GM20431 (cell line): ENCODE data around the gene BFSP1.

ENCODE experiments used
- in situ Hi-C: fragments of 300-500 bp; cut with MseI, MboI; formaldehyde crosslinking; loops from one replicate; pipeline ENCODE4 v1.15.0; 2020; ENCODE audit warnings: low sequenced_read_pairs; ENCODE audit not compliant: unreplicated experiment

BFSP1 gene

DNA sequence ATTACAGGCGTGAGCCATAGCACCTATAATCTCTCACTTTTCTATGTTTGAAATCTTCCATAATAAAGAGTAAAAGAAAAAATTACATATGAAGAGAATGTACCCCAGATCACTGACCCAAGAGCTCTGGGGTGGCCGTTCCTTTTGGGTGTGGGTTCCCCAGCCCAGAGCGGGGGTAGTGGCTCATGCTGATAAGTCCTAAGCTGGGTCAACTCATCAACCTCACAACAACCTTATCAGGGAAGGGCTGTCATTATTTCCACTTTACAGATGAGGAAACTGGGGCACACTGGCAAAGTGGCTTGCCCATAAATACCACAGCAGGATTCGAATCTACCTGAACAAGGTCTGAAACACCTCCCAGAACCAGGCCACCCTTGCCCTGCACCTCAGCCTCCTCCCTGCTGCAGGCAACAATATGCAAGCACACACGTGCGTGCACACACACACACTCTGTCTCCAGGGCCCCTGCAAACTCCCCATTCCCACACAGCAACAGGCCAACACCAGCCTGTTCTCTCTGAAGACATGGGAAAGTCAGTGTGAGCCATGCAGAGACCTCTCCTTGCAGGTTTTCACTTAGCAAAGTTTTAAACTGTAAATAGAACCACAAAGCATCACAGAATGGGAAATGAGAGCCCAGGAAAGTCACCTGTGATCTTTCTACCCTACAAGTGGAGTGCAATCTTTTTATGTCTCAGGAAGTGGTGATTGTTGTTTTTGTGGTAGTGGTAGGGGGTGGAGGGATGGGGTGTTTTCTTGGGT is 27.7 kb downstream of the BFSP1 start:
- in situ Hi-C loops, result no loop called here

DNA sequence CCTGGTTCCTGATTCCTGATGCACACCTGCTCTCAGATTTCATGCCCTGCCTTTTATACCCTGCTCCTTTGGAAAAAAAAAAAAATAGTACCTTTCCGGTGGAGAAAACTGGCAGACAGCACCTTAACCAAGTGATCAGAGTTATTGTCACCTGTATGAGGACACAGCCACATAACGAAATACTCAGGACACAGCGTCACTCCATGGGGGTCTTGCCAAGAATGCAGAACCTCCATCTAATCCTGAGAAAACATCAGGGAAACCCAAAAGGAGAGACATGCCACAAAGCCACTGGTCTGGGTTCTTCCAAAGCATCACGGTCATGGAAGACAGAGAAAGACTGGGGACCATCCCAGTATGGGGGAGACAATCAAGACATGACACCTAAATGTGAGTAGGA is 29.1 kb downstream of the BFSP1 start:
- in situ Hi-C loops, result no loop called here

DNA sequence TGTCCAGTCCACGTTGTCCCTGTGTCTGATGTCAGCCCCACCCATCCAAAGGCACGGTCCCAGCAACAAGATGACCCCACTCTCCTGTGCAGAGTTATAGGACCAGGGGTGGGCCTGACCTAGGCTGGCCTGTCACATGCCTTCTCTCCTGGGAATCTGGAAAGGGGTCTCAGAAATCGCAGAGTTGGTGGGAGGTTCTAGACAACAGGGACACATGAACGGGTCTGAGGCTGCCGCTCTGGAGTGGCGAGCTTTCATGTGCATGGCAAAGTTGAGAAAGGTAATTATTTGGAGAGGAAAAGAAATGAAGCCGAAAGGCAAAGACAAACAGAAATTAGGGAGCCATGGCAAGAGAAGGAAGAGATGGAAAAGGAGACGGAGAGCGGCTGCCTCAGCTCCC is 29.5 kb downstream of the BFSP1 start:
- in situ Hi-C loops, result no loop called here

DNA sequence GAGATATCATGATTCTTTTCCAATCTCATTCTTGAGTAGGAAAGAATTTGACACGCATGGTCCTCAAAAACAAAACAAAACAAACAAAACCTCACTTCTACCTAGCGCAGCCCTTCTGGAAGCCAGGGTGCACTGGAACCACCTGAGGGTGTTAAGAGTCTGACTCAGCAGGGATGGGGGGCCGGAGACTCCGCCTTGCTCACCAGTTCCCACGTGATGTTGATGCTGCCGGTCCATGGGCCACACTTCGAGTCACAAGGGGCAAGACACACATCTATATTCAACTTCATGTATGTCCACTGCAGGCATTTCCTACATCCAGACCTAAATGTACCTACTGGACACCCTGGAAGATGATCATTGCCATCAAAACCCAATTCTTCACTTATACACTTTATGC is 30.4 kb downstream of the BFSP1 start:
- in situ Hi-C loops, result no loop called here

DNA sequence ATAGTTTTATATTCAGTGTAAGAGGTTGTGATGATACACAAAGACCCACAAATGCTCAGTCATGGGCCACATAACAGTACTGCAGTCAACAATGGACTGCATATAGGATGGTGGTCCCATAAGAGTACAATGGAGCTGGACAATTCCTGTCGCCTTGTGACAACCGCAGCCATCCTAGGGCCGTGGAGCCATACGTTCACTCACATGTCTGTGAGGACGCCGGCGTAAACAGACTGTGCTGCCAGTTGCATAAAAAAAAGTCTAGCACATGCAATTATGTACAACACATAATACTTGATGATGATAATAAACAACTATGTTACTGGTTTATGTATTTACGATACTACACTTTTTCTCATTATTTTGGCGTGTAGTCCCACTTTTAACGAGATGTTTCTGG is 30.9 kb downstream of the BFSP1 start:
- in situ Hi-C loops, result no loop called here

DNA sequence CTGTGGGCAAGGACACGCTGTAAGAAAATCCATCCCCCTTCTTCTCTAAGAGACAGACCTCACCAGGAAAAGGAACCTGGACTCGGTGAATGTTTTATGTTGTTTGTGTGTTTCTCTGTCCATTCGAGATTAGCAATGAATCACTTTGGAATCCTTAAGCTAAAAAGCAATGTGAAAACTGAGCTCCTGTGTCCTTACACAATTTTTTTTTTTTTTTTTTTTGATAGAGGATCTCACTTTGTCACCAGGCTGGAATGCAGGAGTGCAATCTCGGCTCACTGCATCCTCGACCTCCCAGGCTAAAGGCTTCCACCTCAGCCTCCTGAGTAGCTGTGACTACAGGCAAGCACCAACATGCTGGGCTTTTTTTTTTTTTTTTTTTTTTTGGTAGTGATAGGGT is 32.1 kb downstream of the BFSP1 start:
- in situ Hi-C loops, result no loop called here

DNA sequence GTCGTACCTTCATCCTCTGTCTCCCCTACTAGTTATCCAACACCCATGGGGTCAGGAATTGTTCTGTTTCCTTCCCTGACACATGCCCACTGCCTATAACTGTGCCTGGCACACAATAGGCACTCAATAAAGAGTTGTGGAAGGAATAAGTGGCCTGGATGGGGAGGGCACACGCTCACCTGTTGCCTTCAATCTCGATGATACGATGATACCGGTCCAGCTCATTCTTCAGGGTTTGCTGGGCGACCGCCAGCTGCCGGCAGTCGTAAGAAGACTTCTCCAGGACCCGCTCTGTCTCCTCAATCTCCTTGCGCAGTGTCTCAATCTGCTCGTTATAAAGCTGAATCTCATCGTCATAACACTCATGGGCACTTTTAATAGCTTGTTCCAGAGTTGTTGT is 32.5 kb downstream of the BFSP1 start:
- in situ Hi-C loops, result no loop called here

DNA sequence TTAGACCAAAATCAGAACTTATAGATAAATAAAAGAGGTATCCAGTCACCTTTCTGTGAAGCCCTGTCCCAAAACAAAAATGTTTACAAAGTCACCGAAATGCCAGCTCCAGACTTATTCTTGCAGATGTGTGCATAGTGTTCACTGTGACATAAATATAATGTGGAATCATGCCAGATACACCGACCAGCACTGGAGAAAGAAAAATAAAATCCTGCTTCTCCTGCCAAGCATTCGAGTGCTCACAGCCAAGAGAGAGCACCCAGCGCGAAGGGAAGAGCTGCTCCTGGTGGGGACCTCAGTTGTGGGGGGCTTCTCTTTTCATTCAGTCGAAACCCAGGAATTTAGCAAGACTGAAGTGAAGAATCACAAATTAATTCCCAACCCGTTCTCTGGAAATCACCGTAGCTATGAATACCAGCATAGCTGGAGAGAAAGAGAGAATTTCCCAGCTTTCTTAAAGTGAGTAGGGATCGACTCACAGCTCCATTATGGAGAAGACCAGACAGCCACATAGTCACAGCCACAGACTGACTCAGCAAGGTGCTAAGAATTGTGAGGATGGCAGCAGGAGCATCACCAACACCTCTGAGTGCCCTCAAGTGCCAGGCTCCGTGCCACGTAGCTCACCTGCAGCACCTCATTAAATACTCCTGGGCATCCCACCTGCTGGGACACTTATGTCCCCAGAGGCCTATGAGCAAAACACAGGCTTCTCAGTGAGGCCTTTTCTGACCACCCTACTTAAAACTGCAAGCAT is 33.2 kb downstream of the BFSP1 start:
- in situ Hi-C loops, result no loop called here

DNA sequence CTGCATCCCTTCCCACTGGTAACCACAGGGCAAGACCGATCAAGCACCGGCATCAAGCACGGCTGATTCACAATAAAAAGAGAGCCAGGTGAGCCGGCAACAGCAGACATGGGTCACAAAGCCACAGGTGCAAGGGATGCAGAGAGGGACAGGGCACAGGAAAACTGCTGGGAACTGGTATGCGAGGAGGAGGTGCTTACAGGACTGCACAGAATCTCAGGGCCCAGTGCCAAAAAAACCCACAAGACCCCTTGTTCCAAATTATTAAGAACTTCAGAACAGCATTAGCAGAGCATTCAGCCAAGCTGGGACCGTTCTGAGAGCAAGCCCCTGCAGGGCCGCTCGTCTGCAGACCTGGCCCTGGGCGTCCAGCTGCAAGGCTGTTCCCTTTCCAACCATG is 35.4 kb downstream of the BFSP1 start:
- in situ Hi-C loops, result no loop called here

DNA sequence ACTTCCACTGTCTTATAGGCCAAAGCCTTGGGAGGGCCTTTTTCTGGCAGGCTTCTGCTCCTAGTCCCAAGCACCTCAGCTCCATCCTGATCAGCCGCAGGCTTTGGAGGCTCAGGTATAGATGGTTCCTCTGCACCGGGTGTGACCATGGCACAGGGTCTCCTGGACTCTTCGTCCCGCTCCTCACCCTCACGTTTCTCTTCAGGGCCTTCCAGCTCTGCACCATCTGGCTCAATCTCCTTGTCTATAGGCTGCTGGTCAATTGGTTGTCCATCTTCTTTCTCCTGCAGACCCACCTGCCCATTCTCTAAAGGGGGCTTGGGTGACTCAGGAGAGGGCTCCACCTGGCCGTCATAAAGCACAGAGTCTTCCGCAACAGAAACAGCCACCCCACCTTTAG is 37.0 kb downstream of the BFSP1 start:
- in situ Hi-C loops, result no loop called here

DNA sequence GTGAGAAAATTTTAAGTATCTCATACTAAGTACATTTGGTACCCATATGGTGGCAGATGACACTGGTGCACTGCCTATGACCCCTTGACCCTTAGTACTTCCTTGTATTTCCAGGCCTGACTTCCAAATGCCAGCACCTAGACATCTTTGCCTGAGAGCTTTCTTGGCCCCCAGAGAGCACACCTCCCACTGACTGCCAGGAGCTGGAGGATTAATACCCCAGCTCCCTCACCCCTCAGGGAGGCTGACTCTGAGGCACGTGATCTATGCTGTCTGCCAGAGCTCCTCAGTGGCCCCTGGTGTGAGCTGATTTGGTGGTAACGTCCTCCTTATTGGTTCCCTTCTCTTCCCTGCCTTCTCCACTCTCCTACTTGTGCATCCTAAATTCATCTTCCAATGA is 38.0 kb downstream of the BFSP1 start:
- in situ Hi-C loops, result no loop called here

DNA sequence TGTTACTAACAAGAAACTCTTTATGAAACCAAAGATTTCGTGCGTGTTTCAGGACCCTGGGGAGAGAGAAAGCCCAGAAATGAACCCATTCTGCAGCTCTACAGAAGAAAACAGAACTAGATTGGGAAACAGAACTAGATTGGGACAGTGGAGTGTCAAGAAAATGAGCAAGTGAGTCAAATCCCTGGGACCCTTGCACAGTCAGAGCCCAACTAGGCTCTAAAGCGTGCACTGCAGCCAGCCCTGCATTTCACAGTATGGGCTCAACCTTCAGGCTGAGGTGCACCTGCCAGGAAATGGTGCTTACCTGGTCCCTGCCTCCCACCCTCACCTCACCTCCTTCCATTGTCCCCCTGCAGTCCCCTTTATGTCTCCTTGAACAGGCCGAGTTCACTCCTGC is 39.7 kb downstream of the BFSP1 start:
- in situ Hi-C loops, result no loop called here

DNA sequence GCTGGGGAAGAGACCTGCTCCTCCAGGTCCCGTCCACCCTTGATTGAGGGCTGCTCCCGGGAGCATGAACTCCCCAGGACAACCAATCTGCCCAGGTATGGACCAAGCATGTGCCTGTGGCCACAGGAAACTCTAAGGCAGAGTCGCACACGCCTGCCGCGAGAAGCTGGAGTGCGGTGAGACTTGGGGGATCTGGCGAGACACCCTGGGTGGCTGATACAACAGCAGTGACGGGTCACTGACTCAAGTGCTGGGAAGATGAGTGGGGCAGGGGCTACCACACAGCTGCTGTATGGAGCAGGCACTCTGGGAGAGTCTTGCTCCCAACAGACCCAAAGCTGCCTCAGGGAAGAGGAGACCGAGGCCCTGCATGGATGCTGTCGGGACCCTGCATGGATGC is 40.1 kb downstream of the BFSP1 start:
- in situ Hi-C loops, result no loop called here

DNA sequence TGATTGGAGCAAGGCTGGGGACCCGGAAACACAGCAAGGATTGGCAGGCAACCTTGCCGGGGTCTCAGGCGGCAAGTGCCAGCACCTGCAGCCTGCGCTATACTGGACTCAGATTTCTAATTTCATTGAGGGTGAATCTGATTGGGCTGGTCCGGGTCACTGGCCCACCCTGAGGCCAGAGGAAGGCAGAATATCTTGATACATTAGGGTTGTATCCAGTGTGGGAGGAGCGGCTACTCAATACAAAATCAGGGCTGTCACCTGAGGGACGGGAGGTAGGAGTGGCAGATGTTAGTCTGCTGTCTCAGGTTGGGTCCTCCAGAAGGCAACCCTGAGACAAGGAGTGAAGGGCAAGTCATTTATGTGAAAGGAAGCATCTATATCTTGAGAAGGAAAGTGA is 40.7 kb downstream of the BFSP1 start:
- in situ Hi-C loops, result no loop called here

DNA sequence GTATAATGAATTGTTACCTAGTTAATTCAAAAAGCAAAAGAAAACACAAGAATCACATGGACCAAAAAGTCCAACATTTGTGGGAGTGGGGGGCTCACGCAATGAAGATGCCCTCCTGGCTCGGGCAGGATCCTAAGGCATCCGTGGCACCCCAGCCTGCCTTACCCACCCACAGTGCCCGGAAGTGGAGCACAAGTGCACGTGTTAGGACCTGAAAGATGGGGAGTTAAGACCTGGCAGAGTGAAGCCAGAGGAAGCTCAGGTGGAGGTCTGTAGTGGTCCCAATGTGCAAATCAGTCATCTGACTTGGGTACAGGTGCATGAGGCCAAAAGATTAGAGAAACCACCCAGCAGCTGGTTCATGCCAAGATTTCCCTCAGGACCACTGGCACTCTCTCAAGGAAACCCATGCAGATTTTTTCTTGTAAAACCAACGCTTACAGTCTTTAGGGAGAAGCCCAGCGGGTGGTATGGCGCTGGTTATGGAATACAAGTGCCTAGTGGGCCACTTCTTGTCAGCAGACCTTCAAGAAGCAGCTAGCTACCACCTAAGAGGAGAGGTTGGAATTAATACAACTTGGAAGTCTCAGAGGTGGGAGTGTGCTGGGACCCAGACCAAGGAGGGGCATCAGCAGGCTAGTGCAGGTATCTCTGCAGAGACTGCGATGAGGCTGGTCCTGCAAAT is 42.1 kb downstream of the BFSP1 start:
- in situ Hi-C loops, result no loop called here

DNA sequence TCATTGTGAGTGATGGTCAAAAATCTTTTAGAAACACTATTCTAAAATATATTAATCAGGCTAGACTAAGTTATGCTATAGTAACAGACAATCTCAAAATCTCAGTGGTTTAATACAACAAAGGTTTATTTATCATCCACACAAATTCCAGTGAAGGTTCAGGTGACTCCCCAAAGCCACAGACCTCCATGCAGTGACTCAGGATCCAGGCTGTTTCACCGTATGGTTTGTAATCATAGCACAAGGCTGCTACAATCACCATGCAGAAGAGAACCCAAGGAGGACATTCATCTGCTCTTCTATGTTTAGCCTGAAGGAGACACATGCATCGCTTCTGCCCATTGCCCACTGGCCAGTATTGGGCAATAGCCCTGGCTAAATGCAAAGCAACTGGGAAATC is 46.2 kb downstream of the BFSP1 start:
- in situ Hi-C loops, result no loop called here

DNA sequence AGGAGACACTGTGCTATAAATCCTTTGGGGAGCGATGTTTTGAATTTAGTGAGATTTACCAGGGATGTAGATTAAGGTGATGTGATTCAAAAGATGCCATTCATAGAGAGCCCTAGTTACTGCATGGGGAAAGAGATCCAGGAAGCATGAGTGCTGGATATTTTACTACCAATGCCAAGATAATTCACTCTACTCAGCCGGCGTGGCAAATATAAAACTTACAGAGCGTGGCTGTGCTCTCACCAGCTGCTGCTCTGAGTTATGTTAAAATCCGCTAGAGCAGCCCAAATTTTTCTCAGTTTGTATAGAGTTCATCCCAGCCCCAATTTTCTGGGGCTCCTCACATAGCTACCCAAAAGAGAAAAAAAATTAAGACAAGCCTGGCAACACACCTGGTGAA is 48.6 kb downstream of the BFSP1 start:
- in situ Hi-C loops, result no loop called here

DNA sequence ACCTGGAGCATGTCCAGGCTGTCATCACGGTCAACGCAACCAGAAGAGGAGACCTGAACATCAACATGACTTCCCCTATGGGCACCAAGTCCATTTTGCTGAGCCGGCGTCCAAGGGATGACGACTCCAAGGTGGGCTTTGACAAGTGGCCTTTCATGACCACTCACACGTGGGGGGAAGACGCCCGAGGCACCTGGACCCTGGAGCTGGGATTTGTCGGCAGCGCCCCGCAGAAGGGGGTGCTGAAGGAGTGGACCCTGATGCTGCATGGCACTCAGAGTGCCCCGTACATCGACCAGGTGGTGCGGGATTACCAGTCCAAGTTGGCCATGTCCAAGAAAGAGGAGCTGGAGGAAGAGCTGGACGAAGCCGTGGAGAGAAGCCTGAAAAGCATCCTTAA is 49.5 kb downstream of the BFSP1 start:
- in situ Hi-C loops, result no loop called here

DNA sequence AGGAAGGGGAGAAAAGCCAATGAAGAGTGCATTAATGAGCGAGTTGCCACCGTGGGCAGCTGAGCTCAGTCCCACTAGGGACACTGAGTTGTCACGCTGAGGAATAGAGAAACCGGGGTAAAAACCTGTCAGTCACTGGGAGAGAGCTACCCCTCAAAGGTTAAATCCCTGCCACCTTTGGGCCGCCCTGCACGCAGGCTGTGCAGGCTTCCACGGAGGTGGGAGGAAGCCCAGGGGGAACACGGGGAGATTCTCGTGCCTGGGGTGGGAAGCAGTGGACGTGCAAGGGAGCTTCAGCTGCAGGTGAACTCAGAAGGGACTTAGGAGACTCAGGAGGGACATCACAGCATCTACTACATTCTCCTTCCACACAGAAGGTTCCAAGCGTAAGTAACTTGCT is 50.5 kb downstream of the BFSP1 start:
- in situ Hi-C loops, result no loop called here

DNA sequence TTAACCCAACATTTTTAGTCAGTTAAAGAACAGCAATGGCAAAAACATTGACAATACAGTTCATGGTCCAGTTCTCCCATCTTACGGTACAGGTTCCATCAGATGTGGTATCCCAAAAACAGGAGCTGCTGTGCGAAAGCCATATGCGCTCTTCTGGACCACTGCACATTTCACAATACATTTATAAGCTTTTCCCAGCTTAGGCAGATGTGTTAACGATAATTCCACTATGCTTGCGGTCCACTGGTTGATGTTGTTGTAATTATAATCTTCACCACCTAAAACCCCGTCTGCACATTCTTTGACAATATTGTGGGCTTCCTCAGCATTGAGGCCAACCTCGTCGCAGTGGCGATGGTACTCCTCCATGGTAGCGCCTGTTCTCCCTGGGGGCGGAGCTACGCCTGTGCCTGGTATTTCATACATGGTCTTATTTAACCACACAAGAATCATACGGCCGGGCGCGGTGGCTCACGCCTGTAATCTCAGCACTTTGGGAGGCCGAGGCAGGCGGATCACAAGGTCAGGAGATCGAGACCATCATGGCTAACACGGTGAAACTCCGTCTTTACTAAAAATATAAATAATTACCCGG is 52.0 kb downstream of the BFSP1 start:
- in situ Hi-C loops, result no loop called here

DNA sequence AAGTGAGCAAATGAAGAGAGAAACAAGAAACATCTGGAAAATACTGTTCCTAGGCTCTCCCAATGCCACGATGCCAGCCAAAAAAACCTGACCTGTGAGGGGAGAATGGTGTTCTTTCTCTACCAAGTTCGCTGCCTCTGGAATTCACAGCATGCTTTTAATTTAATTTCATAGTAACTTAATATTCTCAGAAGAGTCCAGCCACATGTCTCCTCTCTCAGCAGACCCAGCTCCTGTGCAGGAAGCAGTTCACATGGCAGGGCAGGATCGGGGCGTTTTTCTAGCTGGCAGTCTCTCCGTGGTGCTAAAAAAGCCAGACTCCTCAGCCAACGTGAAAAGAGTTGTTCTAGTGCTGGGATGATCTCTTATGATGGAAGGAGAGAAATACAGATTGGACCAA is 57.5 kb downstream of the BFSP1 start:
- in situ Hi-C loops, result no loop called here
